Measurements from ENCODE around the gene CADPS.

The CADPS gene

GRCh38 chr3:62548528-62549205 is 326.5 kb downstream of the CADPS start:
- DNase-seq = no peak

GRCh38 chr3:62546266-62546665 is 328.9 kb downstream of the CADPS start:
- no peak for DNase-seq

- no peak for DNase-seq
Measured at GRCh38 chr3:62542185-62542584, 333.0 kb downstream of the CADPS start.

GRCh38 chr3:62539762-62540161 is 335.5 kb downstream of the CADPS start:
- DNase-seq = no peak

GRCh38 chr3:62538691-62539356 is 336.4 kb downstream of the CADPS start:
- no peak for DNase-seq

- DNase-seq = no peak
Measured at GRCh38 chr3:62534326-62534725, 340.9 kb downstream of the CADPS start.

GRCh38 chr3:62532796-62533195 is 342.4 kb downstream of the CADPS start:
- DNase-seq = no peak

GRCh38 chr3:62531981-62532380 is 343.2 kb downstream of the CADPS start:
- no peak for DNase-seq

GRCh38 chr3:62531493-62531892 is 343.7 kb downstream of the CADPS start:
- no peak for DNase-seq

GRCh38 chr3:62529230-62529629 is 346.0 kb downstream of the CADPS start:
- no peak for DNase-seq

GRCh38 chr3:62527474-62527873 is 347.7 kb downstream of the CADPS start:
- no peak for DNase-seq

- no peak for DNase-seq
Measured at GRCh38 chr3:62525281-62525680, 349.9 kb downstream of the CADPS start.

- no peak for DNase-seq
Measured at GRCh38 chr3:62523672-62524071, 351.5 kb downstream of the CADPS start.

GRCh38 chr3:62521464-62522105 is 353.6 kb downstream of the CADPS start:
- no peak for DNase-seq

- DNase-seq = no peak
Measured at GRCh38 chr3:62503516-62503915, 371.7 kb downstream of the CADPS start.

GRCh38 chr3:62502315-62503300 is 372.6 kb downstream of the CADPS start:
- no peak for DNase-seq

GRCh38 chr3:62501289-62501668 is 373.9 kb downstream of the CADPS start:
- no peak for DNase-seq

GRCh38 chr3:62500556-62501288 is 374.5 kb downstream of the CADPS start:
- no peak for DNase-seq

- DNase-seq = no peak
Measured at GRCh38 chr3:62497156-62497555, 378.1 kb downstream of the CADPS start.

- DNase-seq = no peak
Measured at GRCh38 chr3:62496503-62496902, 378.7 kb downstream of the CADPS start.

- no peak for DNase-seq
Measured at GRCh38 chr3:62493109-62493801, 382.0 kb downstream of the CADPS start.

- no peak for DNase-seq
Measured at GRCh38 chr3:62482961-62483360, 392.3 kb downstream of the CADPS start.

Measured in amniotic stem cell (primary cell).